LNCAP (cell line): ENCODE measurements around the gene ZNF235.

Source experiments
- CTCF ChIP-seq: fragments of 450-650 bp; IDR thresholded peaks from 2 replicates; pipeline ENCODE4 v1.5.1; 2017; ENCODE audit warnings: mild to moderate bottlenecking

ZNF235 gene

DNA sequence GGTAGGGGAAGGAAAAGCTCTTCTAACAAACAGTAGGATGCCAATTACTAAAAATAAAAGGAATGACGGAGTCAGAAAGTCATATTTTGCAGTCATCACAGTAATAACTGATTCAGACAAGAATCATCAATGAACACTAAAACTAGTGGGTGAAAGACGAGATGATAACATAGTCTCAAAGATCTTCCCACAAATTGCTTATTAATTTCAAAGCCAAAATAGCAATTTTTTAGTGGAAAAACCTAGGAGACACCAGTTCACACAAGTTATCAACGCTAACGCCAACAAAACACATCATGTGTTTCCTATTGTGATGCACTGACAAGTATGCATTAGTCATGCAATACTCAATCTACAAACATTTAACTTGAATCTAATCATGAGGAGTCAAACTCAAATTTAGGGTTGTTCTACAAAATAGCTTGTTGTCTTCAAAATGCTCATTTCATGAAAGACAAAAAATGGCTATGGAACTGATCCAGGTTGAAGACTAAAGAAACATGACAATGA lies 26.6 kb downstream of the ZNF235 start:
- TF ChIP-seq CTCF = no peak

DNA sequence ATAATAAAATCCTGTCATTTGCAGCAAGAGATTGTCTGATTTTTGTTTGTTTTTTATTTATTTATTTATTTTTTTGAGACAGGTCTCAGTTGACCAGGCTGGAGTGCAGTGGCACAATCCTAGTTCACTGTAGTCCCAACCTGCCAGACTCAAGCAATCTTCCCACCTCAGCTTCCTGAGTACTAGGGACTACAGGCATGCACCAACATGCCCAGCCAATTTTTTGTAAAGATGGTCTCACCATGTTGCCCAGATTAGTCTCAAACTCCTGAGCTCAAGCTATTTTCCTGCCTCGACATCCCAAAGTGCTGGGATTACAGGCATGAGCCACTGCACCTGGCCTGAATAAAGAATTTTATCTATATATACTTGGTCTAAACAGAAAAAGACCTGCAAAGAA lies 27.5 kb downstream of the ZNF235 start:
- TF ChIP-seq CTCF = no peak

DNA sequence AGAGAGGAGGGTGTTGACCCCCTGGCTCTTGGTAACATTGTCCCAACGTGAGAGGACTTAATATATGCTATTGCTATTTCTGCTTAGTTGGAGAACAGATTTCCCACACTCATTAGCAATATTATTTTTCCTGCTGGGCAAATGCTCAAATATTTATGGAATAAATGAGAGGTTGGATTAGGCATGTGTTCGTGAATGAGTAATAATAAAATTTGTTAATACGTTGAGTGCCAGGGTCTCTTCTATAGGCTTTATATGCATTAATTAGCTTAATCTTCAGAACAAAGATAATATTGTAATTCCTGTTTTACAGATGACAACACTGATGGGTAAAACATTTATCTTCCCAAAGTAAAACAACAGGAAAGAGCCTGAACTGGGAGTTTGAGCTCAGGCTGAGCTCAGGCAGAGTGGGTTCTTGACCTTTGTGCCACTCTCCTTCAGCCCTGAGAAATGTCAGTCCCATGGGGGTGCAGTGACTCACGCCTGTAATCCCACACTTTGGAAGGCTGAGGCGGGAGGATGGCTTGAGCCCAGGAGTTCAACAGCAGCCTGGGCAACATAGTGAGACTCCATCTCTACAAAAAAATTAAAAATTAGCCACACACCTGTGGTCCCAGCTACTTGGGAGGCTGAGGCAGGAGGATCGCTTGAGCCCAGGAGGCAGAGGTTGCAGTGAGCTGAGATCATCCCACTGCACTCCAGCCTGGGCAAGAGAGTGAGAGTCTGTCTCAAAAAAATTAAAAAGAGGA lies 44.0 kb downstream of the ZNF235 start:
- TF ChIP-seq CTCF = no peak

DNA sequence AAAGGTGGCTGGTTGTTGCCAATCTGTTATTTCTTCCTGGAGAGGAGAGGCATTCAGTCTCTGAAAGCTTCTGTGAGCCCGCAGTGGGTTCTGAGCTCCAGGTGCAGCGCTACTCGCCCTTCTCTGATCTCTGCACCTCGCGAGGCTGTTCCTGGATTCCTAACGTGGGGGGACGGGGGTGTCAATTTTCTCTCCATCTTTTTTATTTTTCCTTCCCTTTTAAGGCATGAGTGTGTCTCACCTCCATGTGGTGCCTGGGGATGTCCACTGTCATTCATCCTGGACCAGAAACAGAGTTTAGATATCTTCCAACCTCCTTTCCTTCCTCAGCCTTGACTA lies 44.5 kb downstream of the ZNF235 start:
- no peak for TF ChIP-seq CTCF

GRCh38 chr19:44258835-44259413 lies 45.9 kb downstream of the ZNF235 start:
- no peak for TF ChIP-seq CTCF

GRCh38 chr19:44258136-44258535 lies 46.7 kb downstream of the ZNF235 start:
- TF ChIP-seq CTCF = no peak

- no peak for TF ChIP-seq CTCF
Observed at GRCh38 chr19:44255705-44256411, 49.0 kb downstream of the ZNF235 start.
